K562 (cell line): ENCODE measurements around the gene ARID3A. TPM values are rescaled to one million over a fixed set of nuclear protein-coding genes. Genes with fewer than 3 reads are reported as not detected.
A peak's percentile ranks its signal among the peaks of the same experiment; 100 is the strongest.

ENCODE experiments used
- ATAC-seq: fragments of 200-7000 bp; cut with Tn5 transposase; 3 replicates; pipeline ENCODE4 v1.9.1; 2020; ENCODE audit warnings: moderate library complexity
- BruUV-seq: library from RNA; stranded (reverse); fragments of 400-500 nt; replicated peaks from 2 replicates; lab custom pipeline; 2021; lab: Mats Ljungman, UMichigan
- CTCF ChIA-PET: fragments of 300-600 bp; formaldehyde crosslinking; extraction: SDS; loops from one replicate; lab custom pipeline; 2021; ENCODE audit warnings: low intra/inter-chr PET ratio; lab: Yijun Ruan, JAX
- POLR2A ChIA-PET: fragments of 300-600, 350-650 bp; sonication (Branson Sonifier 250); formaldehyde crosslinking; extraction: SDS; loops from one replicate; lab custom pipeline; 2021; ENCODE audit warnings: antibody characterized with exemption, inconsistent platforms; lab: Yijun Ruan, JAX
- DNase-seq, 4 experiments: peaks; one replicate each; pipeline versions ENCODE4 v3.0.0 to v3.0.0-alpha.2; 2011 to 2018; ENCODE audit warnings: low spot score in 3 of 4, mixed read lengths in 3 of 4; ENCODE audit errors: extremely low read depth in 1 of 4
- FAIRE-seq: peaks from 2 replicates; lab custom pipeline; 2011; peaks lifted over from hg19 to GRCh38; lab: Jason Lieb, UNC
- H2AFZ ChIP-seq: 2 replicates; pipeline ENCODE4 v1.6.0; 2011; ENCODE audit warnings: low read depth, low read length, control low read depth, inconsistent platforms
- H3K27ac ChIP-seq: fragments of 200-600 bp; 3 replicates; pipeline ENCODE4 v1.8.0; 2011; ENCODE audit warnings: low read depth, mild to moderate bottlenecking, control low read depth, inconsistent platforms, low read length, moderate library complexity, mixed read lengths; ENCODE audit errors: extremely low read depth
- H3K27me3 ChIP-seq, 2 experiments: fragments of 300-600 bp in 1 of 2; 2 replicates in 1 of 2; 3 replicates in 1 of 2; pipeline versions ENCODE4 v1.6.0 to v1.8.0; 2011; ENCODE audit warnings: inconsistent platforms in 2 of 2, low read length in 2 of 2, mild to moderate bottlenecking in 1 of 2, mixed read lengths in 1 of 2, moderate library complexity in 1 of 2; ENCODE audit not compliant: control insufficient read depth in 2 of 2, insufficient read depth in 2 of 2
- H3K36me3 ChIP-seq: fragments of 300-600 bp; 3 replicates; pipeline ENCODE4 v1.8.0; 2011; ENCODE audit warnings: mild to moderate bottlenecking, low read length, inconsistent platforms; ENCODE audit not compliant: control insufficient read depth, insufficient read depth
- H3K4me1 ChIP-seq, 2 experiments: fragments of 200-600 bp in 1 of 2; replicated peaks in 1 of 2; 2 replicates in 1 of 2; 3 replicates in 1 of 2; pipeline versions ENCODE4 v1.5.1 to v1.8.0; 2011; ENCODE audit warnings: inconsistent platforms in 2 of 2, low read length in 2 of 2, mild to moderate bottlenecking in 1 of 2, mixed read lengths in 1 of 2, moderate library complexity in 1 of 2; ENCODE audit not compliant: control insufficient read depth in 2 of 2, insufficient read depth in 2 of 2
- H3K4me2 ChIP-seq: 2 replicates; pipeline ENCODE4 v1.6.1; 2011; ENCODE audit warnings: low read length, control low read depth, inconsistent platforms, mixed read lengths; ENCODE audit not compliant: insufficient read depth
- H3K4me3 ChIP-seq: fragments of 200-600 bp; sonication (generic), shearing (Covaris generic); 2 replicates; pipeline ENCODE4 v1.5.1; 2016; ENCODE audit warnings: control low read depth, inconsistent platforms
- H3K79me2 ChIP-seq: fragments of 200-600 bp; 3 replicates; pipeline ENCODE4 v1.8.0; 2011; ENCODE audit warnings: low read length, inconsistent platforms; ENCODE audit not compliant: control insufficient read depth, insufficient read depth
- H3K9ac ChIP-seq, 2 experiments: 2 replicates each; pipeline versions ENCODE4 v1.6.0 to v1.6.1; 2011; ENCODE audit warnings: low read depth in 2 of 2, low read length in 2 of 2, control low read depth in 1 of 2, inconsistent platforms in 1 of 2, mild to moderate bottlenecking in 1 of 2, mixed read lengths in 1 of 2; ENCODE audit not compliant: insufficient read depth in 1 of 2
- H3K9me1 ChIP-seq: one replicate; pipeline ENCODE4 v1.6.0; 2011; ENCODE audit warnings: inconsistent platforms, mild to moderate bottlenecking, low read length, moderate library complexity; ENCODE audit not compliant: control insufficient read depth, insufficient read depth
- H3K9me3 ChIP-seq: replicated peaks from 2 replicates; pipeline ENCODE4 v1.5.1; 2011; ENCODE audit warnings: low read depth, low read length, inconsistent platforms; ENCODE audit not compliant: control insufficient read depth, insufficient read depth
- H4K20me1 ChIP-seq: replicated peaks from 2 replicates; pipeline ENCODE4 v1.6.1; 2011; ENCODE audit warnings: low read length, inconsistent platforms, mixed read lengths; ENCODE audit not compliant: control insufficient read depth, insufficient read depth
- BHLHE40 ChIP-seq: IDR thresholded peaks from 2 replicates; pipeline ENCODE4 v1.6.1; 2011; ENCODE audit warnings: low read length, improper control_type of control experiment
- CBX1 ChIP-seq: sonication (generic); IDR thresholded peaks from 2 replicates; pipeline ENCODE4 v1.6.1; 2016; ENCODE audit warnings: antibody characterized with exemption, low read depth, mild to moderate bottlenecking
- CBX3 ChIP-seq, 2 experiments: IDR thresholded peaks; 1 replicate in 1 of 2; 2 replicates in 1 of 2; pipeline ENCODE4 v1.6.1; 2012; ENCODE audit warnings: inconsistent platforms in 2 of 2, low read length in 2 of 2, borderline replicate concordance in 1 of 2, control low read depth in 1 of 2
- FOXM1 ChIP-seq, 2 experiments: fragments of 450-650 bp in 1 of 2; sonication (generic) in 1 of 2; formaldehyde crosslinking in 1 of 2; IDR thresholded peaks; 2 replicates each; pipeline versions ENCODE4 v1.6.1 to v1.9.0; 2017 to 2022; ENCODE audit warnings: low read depth in 2 of 2, mild to moderate bottlenecking in 2 of 2, missing genetic modification reagents in 1 of 2, moderate library complexity in 1 of 2
- GABPB1 ChIP-seq: sonication (generic); formaldehyde crosslinking; IDR thresholded peaks from 2 replicates; pipeline ENCODE4 v1.8.0; 2022; ENCODE audit warnings: mild to moderate bottlenecking, missing genetic modification reagents
- HCFC1 ChIP-seq: IDR thresholded peaks from 2 replicates; pipeline ENCODE4 v1.6.1; 2012; ENCODE audit warnings: low read depth, low read length, improper control_type of control experiment
- MBD1 ChIP-seq: fragments of 250-450 bp; sonication (Bioruptor Pico); IDR thresholded peaks from 2 replicates; pipeline ENCODE4 v1.8.0; 2022; ENCODE audit warnings: inconsistent platforms
- PHF20 ChIP-seq: fragments of 450-650 bp; IDR thresholded peaks from 2 replicates; pipeline ENCODE4 v1.6.1; 2018; ENCODE audit not compliant: partially characterized antibody
- RBM22 ChIP-seq: fragments of 200-400 bp; formaldehyde crosslinking; IDR thresholded peaks from 2 replicates; pipeline ENCODE4 v1.6.1; 2018; ENCODE audit warnings: low read length, low read depth; ENCODE audit not compliant: poor library complexity, severe bottlenecking
- SNRNP70 ChIP-seq: fragments of 200-400 bp; formaldehyde crosslinking; optimal IDR thresholded peaks from 2 replicates; pipeline ENCODE3; 2017; ENCODE audit warnings: low read depth, low read length
- SP1 ChIP-seq: sonication (generic); formaldehyde crosslinking; IDR thresholded peaks from 2 replicates; pipeline ENCODE4 v1.8.1; 2022; ENCODE audit warnings: mild to moderate bottlenecking, missing genetic modification reagents
- SRF ChIP-seq, 2 experiments: fragments of 250-450, 450-650 bp in 1 of 2; sonication (Bioruptor Pico) in 1 of 2; sonication (generic) in 1 of 2; formaldehyde crosslinking; IDR thresholded peaks; 2 replicates each; pipeline versions ENCODE4 v1.5.0 to v1.5.1; 2020 to 2022; ENCODE audit warnings: mild to moderate bottlenecking in 1 of 2, missing genetic modification reagents in 1 of 2
- ZNF699 ChIP-seq: fragments of 250-450 bp; sonication (Bioruptor Pico); IDR thresholded peaks from 2 replicates; pipeline ENCODE4 v1.8.0; 2021; ENCODE audit warnings: mild to moderate bottlenecking, moderate library complexity; ENCODE audit not compliant: insufficient replicate concordance
- ZNF740 ChIP-seq, 3 experiments: fragments of 200-800 bp in 1 of 3; sonication (Bioruptor generic) in 1 of 3; sonication (generic) in 1 of 3; formaldehyde crosslinking in 1 of 3; IDR thresholded peaks; 2 replicates each; pipeline versions ENCODE4 v1.6.1 to v1.8.0; 2016 to 2022; ENCODE audit warnings: mild to moderate bottlenecking in 2 of 3, missing compliant biosample characterization in 2 of 3, missing genetic modification characterization in 2 of 3, missing genetic modification reagents in 1 of 3
- WGBS: fragments of 100-300 bp; shearing (Covaris generic); methylation state at CpG from one replicate; pipeline ENCODE4 v1.1.6; 2016; ENCODE audit warnings: low coverage, mixed read lengths; ENCODE audit not compliant: insufficient coverage; ENCODE audit errors: missing lambda C conversion rate; 5-methylcytosine and 5-hydroxymethylcytosine counted together
- in situ Hi-C: fragments of 300-500 bp; cut with MboI; formaldehyde crosslinking; loops from 4 replicates; pipeline ENCODE4 v1.15.0; 2018; ENCODE audit warnings: inconsistent platforms, mixed read lengths
- intact Hi-C: fragments of 100-400 bp; cut with micrococcal nuclease; formaldehyde crosslinking; loops from 2 replicates; pipeline ENCODE4 v1.14.2; 2022
- polyA plus RNA-seq, 8 experiments: library from polyadenylated mRNA; depleted of rRNA in 4 of 8; stranded (reverse) in 5 of 8; unstranded in 3 of 8; fragments of >200 nt; fragmentation: Nextera tagmentation in 2 of 8; fragmentation: Illumina TruSeq in 1 of 8; extraction: Ambion mirVana in 2 of 8; extraction: Trizol in 1 of 8; gene quantifications; 2 replicates each; pipeline versions ENCODE4 v1.2.1 to v1.2.3, GENCODE V29; 2011 to 2014; ENCODE audit warnings: inconsistent platforms in 1 of 8, missing spikeins in 1 of 8
- total RNA-seq, 7 experiments: library from RNA; depleted of rRNA in 6 of 7; stranded (reverse); fragments of >200 nt in 6 of 7; fragmentation: Illumina TruSeq in 2 of 7; extraction: Trizol in 2 of 7; gene quantifications; 2 replicates each; pipeline versions ENCODE4 v1.2.1 to v1.2.3, GENCODE V29; 2011 to 2021; ENCODE audit warnings: low replicate concordance in 1 of 7

Gene ARID3A
- total and polyA plus RNA-seq, 9 of the 15 experiments (the other 6 are each of a cell fraction or from before 2014, with no cell fraction given), result 1.4 to 118 (median 31.2) TPM

GRCh38 chr19:900043-900301 lies 25.9 kb upstream of the ARID3A start:
- H2AFZ ChIP-seq, result no peak overlapping the region
- DNase-seq (no peak), ATAC-seq (peak; percentile 46), FAIRE-seq (no peak)
- peaks cover 37 to 77% of the 10 kb centered on the region in 2 experiments for H3K4me1 ChIP-seq
- peaks cover 64% of the 10 kb centered on the region; the same call in 2 of the 3 replicates for H3K36me3 ChIP-seq
- peaks cover 47% of the 10 kb centered on the region for H3K79me2 ChIP-seq
- peak overlapping the region in 1 of 2 experiments; percentile 61; a peak in 2 of 4 replicates for H3K9ac ChIP-seq
- ChIA-PET CTCF (no interaction called here), POLR2A (no interaction called here)
- no peak overlapping the region; the same call in 2 of the 3 replicates for H3K27ac ChIP-seq
- H3K9me1 ChIP-seq, result peaks cover 5% of the 10 kb centered on the region
- no peaks in the 10 kb centered on the region for H3K9me3 ChIP-seq
- in situ Hi-C loops (no loop called here), intact Hi-C loops (no loop called here)
- BruUV-seq, result no TSS peak
- H4K20me1 ChIP-seq, result peaks cover 12% of the 10 kb centered on the region
- H3K27me3 ChIP-seq, result no peaks in the 10 kb centered on the region
- H3K4me2 ChIP-seq, result peak overlapping the region; percentile 24; the same call in 1 of the 2 replicates
- no peak overlapping the region for H3K4me3 ChIP-seq
- WGBS, result 44% methylated on average over 15 of the region's 15 CpGs
- no peak for TF ChIP-seq PHF20
- no peak for TF ChIP-seq HCFC1
- no peak for TF ChIP-seq CBX3 (IDR thresholded peaks at IDR 0.05; ENCODE audit: borderline replicate concordance in 1 of 2, low read length in 2 of 2)
- TF ChIP-seq BHLHE40, result no peak
- TF ChIP-seq FOXM1 (IDR thresholded peaks at IDR 0.05; ENCODE audit: low read depth), result no peak
- 0 out of 2 replicates have a peak, but pooled peaks have one; percentile 47 for TF ChIP-seq FOXM1 (CRISPR knock-in tag; IDR thresholded peaks at IDR 0.05; ENCODE audit: low read depth)
- no peak for TF ChIP-seq SRF (CRISPR knock-in tag; IDR thresholded peaks at IDR 0.05)
- no peak for TF ChIP-seq ZNF699 (CRISPR knock-in tag)
- TF ChIP-seq GABPB1 (CRISPR knock-in tag), result 0 out of 2 replicates have a peak, but pooled peaks have one; percentile 3
- TF ChIP-seq CBX1, result no peak
- peak; percentile 25 for TF ChIP-seq RBM22
- no peak for TF ChIP-seq MBD1 (CRISPR knock-in tag)
- no peak for TF ChIP-seq SNRNP70
- peak; percentile 44; the same call in 1 of the 2 replicates for TF ChIP-seq ZNF740 (CRISPR knock-in tag; IDR thresholded peaks at IDR 0.05)
- TF ChIP-seq ZNF740 (tag; IDR thresholded peaks at IDR 0.05), result no peak
- peak; percentile 33; the same call in 1 of the 2 replicates for TF ChIP-seq SP1 (CRISPR knock-in tag)
